HCT116 (cell line): ENCODE results near the gene POLE3. TPM values are rescaled to one million over a fixed set of nuclear protein-coding genes. Genes with fewer than 3 reads are reported as not detected.
A peak's percentile ranks its signal among the peaks of the same experiment; 100 is the strongest.

ENCODE experiments used
- ATAC-seq: fragments of 200-7000 bp; cut with Tn5 transposase; 2 replicates; pipeline ENCODE4 v1.9.1; 2020; ENCODE audit warnings: mild to moderate bottlenecking, moderate library complexity
- BruUV-seq: library from RNA; stranded (reverse); fragments of 400-500 nt; replicated peaks from 2 replicates; lab custom pipeline; 2021; lab: Mats Ljungman, UMichigan
- CTCF ChIA-PET: fragments of 300-600 bp; sonication (Branson Sonifier 250); formaldehyde crosslinking; loops from one replicate; lab custom pipeline; 2021; ENCODE audit warnings: antibody characterized with exemption; lab: Charles Lee
- POLR2A ChIA-PET: fragments of 300-600, 350-600 bp; sonication (Branson Sonifier 250); formaldehyde crosslinking; loops from one replicate; lab custom pipeline; 2021; ENCODE audit warnings: antibody characterized with exemption; lab: Charles Lee
- RAD21 ChIA-PET, 2 experiments: fragments of 300-600 bp; sonication (Branson Sonifier 250); formaldehyde crosslinking; loops; one replicate each; lab custom pipeline; 2023; ENCODE audit warnings: low total read pairs in 2 of 2; ENCODE audit not compliant: uncharacterized antibody in 2 of 2, unreplicated experiment in 2 of 2, low non-redundant PET in 1 of 2; lab: Charles Lee
- DNase-seq: peaks from one replicate; pipeline ENCODE4 v3.0.0-alpha.2; 2010; ENCODE audit warnings: low read depth, low spot score
- H2AFZ ChIP-seq: fragments of 200-600 bp; shearing (Covaris generic), sonication (generic); 2 replicates; pipeline ENCODE4 v1.6.1; 2017; ENCODE audit warnings: low read depth, mixed run types, mixed read lengths, antibody characterized with exemption, low read length; ENCODE audit not compliant: poor library complexity, severe bottlenecking
- H3K27ac ChIP-seq: 2 replicates; pipeline ENCODE4 v1.5.1; 2012; ENCODE audit warnings: low read depth, low read length
- H3K27me3 ChIP-seq: fragments of 200-600 bp; sonication (generic); 2 replicates; pipeline ENCODE4 v1.6.1; 2016; ENCODE audit warnings: mixed run types, low read length, mixed read lengths; ENCODE audit not compliant: insufficient read depth
- H3K36me3 ChIP-seq, 2 experiments: fragments of 200-500 bp in 1 of 2; fragments of 200-600 bp in 1 of 2; sonication (Bioruptor generic) in 1 of 2; sonication (generic) in 1 of 2; 2 replicates each; pipeline versions ENCODE4 v1.5.1 to v1.6.1; 2014 to 2016; ENCODE audit warnings: low read length in 2 of 2, inconsistent platforms in 1 of 2, mixed read lengths in 1 of 2, mixed run types in 1 of 2; ENCODE audit not compliant: insufficient read depth in 2 of 2, control insufficient read depth in 1 of 2
- H3K4me1 ChIP-seq, 2 experiments: fragments of 200-600 bp in 1 of 2; sonication (generic) in 1 of 2; 2 replicates each; pipeline versions ENCODE4 v1.5.1 to v1.6.1; 2012 to 2017; ENCODE audit warnings: low read length in 2 of 2, inconsistent platforms in 1 of 2, mild to moderate bottlenecking in 1 of 2, mixed read lengths in 1 of 2, mixed run types in 1 of 2, moderate library complexity in 1 of 2; ENCODE audit not compliant: insufficient read depth in 2 of 2, control insufficient read depth in 1 of 2
- H3K4me2 ChIP-seq: fragments of 200-600 bp; sonication (generic); 2 replicates; pipeline ENCODE4 v1.6.1; 2017; ENCODE audit warnings: mixed run types, low read length, mixed read lengths
- H3K4me3 ChIP-seq, 2 experiments: fragments of 200-600 bp in 1 of 2; sonication (generic) in 1 of 2; replicated peaks in 1 of 2; 2 replicates each; pipeline ENCODE4 v1.5.1; 2011 to 2016; ENCODE audit warnings: low read length in 2 of 2, control low read depth in 1 of 2, low read depth in 1 of 2, mild to moderate bottlenecking in 1 of 2, mixed read lengths in 1 of 2, mixed run types in 1 of 2
- H3K79me2 ChIP-seq: fragments of 200-600 bp; sonication (generic); 2 replicates; pipeline ENCODE4 v1.6.1; 2017; ENCODE audit warnings: mild to moderate bottlenecking, mixed run types, low read length, moderate library complexity, mixed read lengths; ENCODE audit not compliant: insufficient read depth
- H3K9ac ChIP-seq: fragments of 200-600 bp; sonication (generic); 2 replicates; pipeline ENCODE4 v1.6.1; 2016; ENCODE audit warnings: low read length, mixed read lengths
- H3K9me2 ChIP-seq: fragments of 200-600 bp; sonication (generic), shearing (Covaris generic); 2 replicates; pipeline ENCODE4 v1.6.1; 2017; ENCODE audit warnings: mixed run types, mild to moderate bottlenecking, moderate library complexity; ENCODE audit not compliant: insufficient read depth
- H3K9me3 ChIP-seq, 2 experiments: fragments of 200-500 bp in 1 of 2; fragments of 200-600 bp in 1 of 2; sonication (Bioruptor generic) in 1 of 2; sonication (generic) in 1 of 2; 2 replicates each; pipeline ENCODE4 v1.6.1; 2014 to 2017; ENCODE audit warnings: low read length in 2 of 2, mixed read lengths in 2 of 2, inconsistent platforms in 1 of 2, low read depth in 1 of 2, mild to moderate bottlenecking in 1 of 2, mixed run types in 1 of 2, moderate library complexity in 1 of 2; ENCODE audit not compliant: control insufficient read depth in 1 of 2, insufficient read depth in 1 of 2
- H4K20me1 ChIP-seq: fragments of 200-600 bp; sonication (generic), shearing (Covaris generic); 2 replicates; pipeline ENCODE4 v1.6.1; 2017; ENCODE audit warnings: mixed run types, mild to moderate bottlenecking, moderate library complexity; ENCODE audit not compliant: insufficient read depth
- POLR2A ChIP-seq: IDR thresholded peaks from 2 replicates; pipeline ENCODE4 v1.7.0; 2011; ENCODE audit warnings: borderline replicate concordance; ENCODE audit not compliant: insufficient read depth, insufficient read length; ENCODE audit errors: extremely low read depth
- SIN3A ChIP-seq: IDR thresholded peaks from 2 replicates; pipeline ENCODE4 v1.6.1; 2012; ENCODE audit warnings: low read depth
- ZFX ChIP-seq: fragments of 450-650 bp; IDR thresholded peaks from 2 replicates; pipeline ENCODE4 v1.6.1; 2017
- intact Hi-C: fragments of 100-400 bp; cut with micrococcal nuclease; formaldehyde crosslinking; loops from 2 replicates; pipeline ENCODE4 v1.10.0; 2022
- total RNA-seq: library from RNA; stranded (reverse); gene quantifications from one replicate; pipeline ENCODE4 v1.2.1, GENCODE V29; 2021; ENCODE audit not compliant: unreplicated experiment
- TF ChIP-seq, protein P1 (sequence below): IDR thresholded peaks from 2 replicates; pipeline ENCODE4 v1.6.1; 2011; ENCODE audit warnings: mild to moderate bottlenecking, low read length, moderate library complexity; ENCODE audit not compliant: insufficient replicate concordance; ENCODE audit errors: extremely low read depth
- TF ChIP-seq, protein P2 (sequence below): IDR thresholded peaks from 2 replicates; pipeline ENCODE4 v1.6.1; 2012; ENCODE audit warnings: low read depth

The POLE3 gene
- total RNA-seq, 1 experiment from 2014 or later = 65.1 TPM

DNA sequence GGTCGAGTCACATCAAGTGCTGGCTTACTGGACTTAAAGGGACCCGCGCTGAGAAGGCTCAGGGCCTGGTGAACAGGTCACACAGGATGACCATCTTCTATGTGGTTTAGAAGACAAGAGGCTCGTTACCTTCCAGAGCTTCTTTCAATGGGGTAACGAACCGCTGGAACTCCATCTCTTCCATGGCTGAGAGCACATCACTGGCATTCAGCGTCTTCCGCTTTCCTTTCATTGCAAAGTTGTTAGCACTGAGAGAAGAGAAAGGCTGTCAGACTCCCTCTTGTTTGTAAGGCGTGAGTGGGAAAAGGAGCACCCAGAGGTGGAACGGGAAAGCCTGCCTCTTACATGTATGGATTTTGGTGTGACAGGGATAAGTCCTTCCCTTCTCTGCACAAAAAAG is 994 bp downstream of the POLE3 start:
- H3K79me2 ChIP-seq = peaks cover 33% of the 10 kb centered on the region
- H3K4me1 ChIP-seq = peaks cover 6 to 17% of the 10 kb centered on the region in 2 experiments
- peaks cover 3% of the 10 kb centered on the region; the same call in 1 of the 2 replicates for H4K20me1 ChIP-seq
- peak overlapping the region; percentile 83 for H3K4me2 ChIP-seq
- H3K27ac ChIP-seq = peak overlapping the region; percentile 89
- CTCF ChIA-PET = interaction anchor here (1.0 to 2.0 kb wide), 4 partner anchors 8 to 246 kb away, joined by 3 to 19 read pairs (median 4); partner anchors contain the start of genes ALAD, CDC26 and PRPF4
- ATAC-seq = no peak
- no peak overlapping the region for H2AFZ ChIP-seq
- no TSS peak for BruUV-seq
- DNase-seq = no peak
- H3K27me3 ChIP-seq = no peaks in the 10 kb centered on the region
- no peak for TF ChIP-seq ZFX
- TF ChIP-seq, protein P1, sequence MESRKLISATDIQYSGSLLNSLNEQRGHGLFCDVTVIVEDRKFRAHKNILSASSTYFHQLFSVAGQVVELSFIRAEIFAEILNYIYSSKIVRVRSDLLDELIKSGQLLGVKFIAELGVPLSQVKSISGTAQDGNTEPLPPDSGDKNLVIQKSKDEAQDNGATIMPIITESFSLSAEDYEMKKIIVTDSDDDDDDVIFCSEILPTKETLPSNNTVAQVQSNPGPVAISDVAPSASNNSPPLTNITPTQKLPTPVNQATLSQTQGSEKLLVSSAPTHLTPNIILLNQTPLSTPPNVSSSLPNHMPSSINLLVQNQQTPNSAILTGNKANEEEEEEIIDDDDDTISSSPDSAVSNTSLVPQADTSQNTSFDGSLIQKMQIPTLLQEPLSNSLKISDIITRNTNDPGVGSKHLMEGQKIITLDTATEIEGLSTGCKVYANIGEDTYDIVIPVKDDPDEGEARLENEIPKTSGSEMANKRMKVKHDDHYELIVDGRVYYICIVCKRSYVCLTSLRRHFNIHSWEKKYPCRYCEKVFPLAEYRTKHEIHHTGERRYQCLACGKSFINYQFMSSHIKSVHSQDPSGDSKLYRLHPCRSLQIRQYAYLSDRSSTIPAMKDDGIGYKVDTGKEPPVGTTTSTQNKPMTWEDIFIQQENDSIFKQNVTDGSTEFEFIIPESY = no peak
- TF ChIP-seq, protein P2, sequence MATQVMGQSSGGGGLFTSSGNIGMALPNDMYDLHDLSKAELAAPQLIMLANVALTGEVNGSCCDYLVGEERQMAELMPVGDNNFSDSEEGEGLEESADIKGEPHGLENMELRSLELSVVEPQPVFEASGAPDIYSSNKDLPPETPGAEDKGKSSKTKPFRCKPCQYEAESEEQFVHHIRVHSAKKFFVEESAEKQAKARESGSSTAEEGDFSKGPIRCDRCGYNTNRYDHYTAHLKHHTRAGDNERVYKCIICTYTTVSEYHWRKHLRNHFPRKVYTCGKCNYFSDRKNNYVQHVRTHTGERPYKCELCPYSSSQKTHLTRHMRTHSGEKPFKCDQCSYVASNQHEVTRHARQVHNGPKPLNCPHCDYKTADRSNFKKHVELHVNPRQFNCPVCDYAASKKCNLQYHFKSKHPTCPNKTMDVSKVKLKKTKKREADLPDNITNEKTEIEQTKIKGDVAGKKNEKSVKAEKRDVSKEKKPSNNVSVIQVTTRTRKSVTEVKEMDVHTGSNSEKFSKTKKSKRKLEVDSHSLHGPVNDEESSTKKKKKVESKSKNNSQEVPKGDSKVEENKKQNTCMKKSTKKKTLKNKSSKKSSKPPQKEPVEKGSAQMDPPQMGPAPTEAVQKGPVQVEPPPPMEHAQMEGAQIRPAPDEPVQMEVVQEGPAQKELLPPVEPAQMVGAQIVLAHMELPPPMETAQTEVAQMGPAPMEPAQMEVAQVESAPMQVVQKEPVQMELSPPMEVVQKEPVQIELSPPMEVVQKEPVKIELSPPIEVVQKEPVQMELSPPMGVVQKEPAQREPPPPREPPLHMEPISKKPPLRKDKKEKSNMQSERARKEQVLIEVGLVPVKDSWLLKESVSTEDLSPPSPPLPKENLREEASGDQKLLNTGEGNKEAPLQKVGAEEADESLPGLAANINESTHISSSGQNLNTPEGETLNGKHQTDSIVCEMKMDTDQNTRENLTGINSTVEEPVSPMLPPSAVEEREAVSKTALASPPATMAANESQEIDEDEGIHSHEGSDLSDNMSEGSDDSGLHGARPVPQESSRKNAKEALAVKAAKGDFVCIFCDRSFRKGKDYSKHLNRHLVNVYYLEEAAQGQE = no peak
- no peak for TF ChIP-seq SIN3A
- no peak for TF ChIP-seq POLR2A
- H3K36me3 ChIP-seq = peaks cover 12 to 20% of the 10 kb centered on the region in 2 experiments; a peak in 3 of 4 replicates
- POLR2A ChIA-PET = interaction anchor here (0.8 to 1.9 kb wide), 7 partner anchors 8 to 188 kb away, joined by 3 to 13 read pairs (median 6); partner anchors contain the start of genes ALAD, CDC26, FKBP15 and PRPF4
- H3K9me2 ChIP-seq = no peaks in the 10 kb centered on the region
- H3K9me3 ChIP-seq = no peaks in the 10 kb centered on the region
- RAD21 ChIA-PET = interaction anchor here in 1 of 2 experiments (1.0 kb wide), 1 partner anchor 33 kb away, joined by 3 read pairs; the partner anchor contains the start of gene HDHD3
- peak overlapping the region; percentile 92 for H3K9ac ChIP-seq
- H3K4me3 ChIP-seq = peak overlapping the region; percentile 95 to 98
- intact Hi-C loops = no loop called here
